Measurements from ENCODE around the gene PIBF1.
A peak's percentile ranks its signal among the peaks of the same experiment; 100 is the strongest.

Gene PIBF1

GRCh38 chr13:73058432-73058735 is 276.5 kb downstream of the PIBF1 start:
- FAIRE-seq (no peak), DNase-seq (ENCODE audit: insufficient read length, low spot score) (no peak)

DNA sequence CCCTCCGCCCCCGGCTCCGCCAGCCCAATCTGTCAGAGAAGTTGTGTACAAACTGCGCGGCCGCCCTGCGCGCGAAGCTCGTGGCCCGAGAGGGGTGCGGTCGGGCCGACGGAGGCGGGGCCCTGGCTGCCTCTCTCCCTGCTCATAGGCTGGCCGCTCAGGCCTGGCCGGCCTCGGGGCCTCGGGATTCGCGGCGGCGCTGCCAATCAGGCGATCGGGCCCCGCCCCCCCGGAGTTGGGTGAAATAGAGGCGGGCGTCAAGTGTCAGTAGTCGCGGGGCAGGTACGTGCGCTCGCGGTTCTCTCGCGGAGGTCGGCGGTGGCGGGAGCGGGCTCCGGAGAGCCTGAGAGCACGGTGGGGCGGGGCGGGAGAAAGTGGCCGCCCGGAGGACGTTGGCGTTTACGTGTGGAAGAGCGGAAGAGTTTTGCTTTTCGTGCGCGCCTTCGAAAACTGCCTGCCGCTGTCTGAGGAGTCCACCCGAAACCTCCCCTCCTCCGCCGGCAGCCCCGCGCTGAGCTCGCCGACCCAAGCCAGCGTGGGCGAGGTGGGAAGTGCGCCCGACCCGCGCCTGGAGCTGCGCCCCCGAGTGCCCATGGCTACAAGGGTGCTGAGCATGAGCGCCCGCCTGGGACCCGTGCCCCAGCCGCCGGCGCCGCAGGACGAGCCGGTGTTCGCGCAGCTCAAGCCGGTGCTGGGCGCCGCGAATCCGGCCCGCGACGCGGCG is 277.0 kb downstream of the PIBF1 start, which contains the start of gene KLF5:
TSS of gene KLF5 (plus strand) at position 270 of the 724 bp plus-strand sequence. CDS start at position 593, 323 bp downstream.
- DNase-seq (ENCODE audit: insufficient read length, low spot score) (peak; percentile 97), FAIRE-seq (peak; percentile 95)

GRCh38 chr13:73059460-73060250 is 277.7 kb downstream of the PIBF1 start:
- FAIRE-seq (peak; percentile 23), DNase-seq (ENCODE audit: insufficient read length, low spot score) (peak; percentile 34)

GRCh38 chr13:73060251-73061160 is 278.6 kb downstream of the PIBF1 start:
- FAIRE-seq (no peak), DNase-seq (ENCODE audit: insufficient read length, low spot score) (no peak)

- FAIRE-seq, result no peak
- DNase-seq (ENCODE audit: insufficient read length, low spot score), result no peak
These were observed 279.5 kb downstream of the PIBF1 start for GRCh38 chr13:73061473-73061872.

- no peak for DNase-seq (ENCODE audit: insufficient read length, low spot score)
- no peak for FAIRE-seq
These were observed 279.9 kb downstream of the PIBF1 start for GRCh38 chr13:73061876-73062275.

GRCh38 chr13:73062468-73062867 is 280.5 kb downstream of the PIBF1 start:
- FAIRE-seq, result no peak

DNA sequence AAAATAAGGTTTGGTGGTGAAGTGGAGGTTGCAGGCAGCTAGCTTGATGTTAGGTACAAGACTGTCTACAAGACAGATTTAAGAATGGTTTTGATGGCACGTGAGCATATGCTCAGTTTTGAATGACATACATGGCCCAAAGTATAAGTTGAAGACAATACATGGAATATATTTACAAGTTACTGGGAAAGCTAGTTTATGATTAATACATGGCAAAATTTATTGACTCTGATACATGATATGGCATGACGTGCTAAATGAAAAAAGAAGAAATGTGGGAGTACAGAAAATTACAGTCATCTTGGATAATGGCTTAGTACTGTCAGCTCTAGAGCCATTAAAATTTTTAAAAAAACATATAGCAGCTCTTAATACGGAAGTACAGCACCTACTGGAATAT is 281.2 kb downstream of the PIBF1 start:
- no peak for FAIRE-seq
- DNase-seq (ENCODE audit: insufficient read length, low spot score), result no peak

More at GRCh38 chr13:73062468-73062867, 280.5 kb downstream of the PIBF1 start:
- DNase-seq (ENCODE audit: insufficient read length, low spot score), result no peak

DNA sequence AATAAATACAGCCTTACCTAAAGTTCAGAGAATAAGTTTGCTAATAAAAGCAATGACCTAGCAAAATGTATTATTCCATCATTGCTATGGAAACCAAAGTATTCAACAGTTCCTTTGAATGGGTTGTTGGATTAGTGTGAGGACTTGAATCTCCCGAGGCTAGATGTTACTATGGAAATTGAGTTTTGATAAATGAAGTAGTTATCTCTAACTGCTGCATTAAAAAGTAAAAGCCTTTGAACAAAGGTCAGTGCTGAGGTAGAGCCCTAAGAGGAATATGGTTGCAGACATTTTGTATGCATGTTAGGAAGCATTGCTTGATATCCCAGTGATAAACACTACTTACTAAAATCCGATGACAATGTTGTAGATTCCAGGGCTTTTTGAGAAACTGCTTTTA is 283.1 kb downstream of the PIBF1 start:
- FAIRE-seq, result no peak
- no peak for DNase-seq (ENCODE audit: insufficient read length, low spot score)

- DNase-seq (ENCODE audit: insufficient read length, low spot score) (no peak), FAIRE-seq (no peak)
These were observed 283.9 kb downstream of the PIBF1 start for GRCh38 chr13:73065665-73066340.
